ENCODE data around the gene TMEM45A.
"Not testable (repeated sequence)": the region's sequence is repeated elsewhere in the genome, so short reads cannot be mapped to it uniquely, and the experiment has no call there.

Gene TMEM45A

GRCh38 chr3:100486808-100487207 lies 5.6 kb upstream of the TMEM45A start:
- DNase-seq = no peak

DNA sequence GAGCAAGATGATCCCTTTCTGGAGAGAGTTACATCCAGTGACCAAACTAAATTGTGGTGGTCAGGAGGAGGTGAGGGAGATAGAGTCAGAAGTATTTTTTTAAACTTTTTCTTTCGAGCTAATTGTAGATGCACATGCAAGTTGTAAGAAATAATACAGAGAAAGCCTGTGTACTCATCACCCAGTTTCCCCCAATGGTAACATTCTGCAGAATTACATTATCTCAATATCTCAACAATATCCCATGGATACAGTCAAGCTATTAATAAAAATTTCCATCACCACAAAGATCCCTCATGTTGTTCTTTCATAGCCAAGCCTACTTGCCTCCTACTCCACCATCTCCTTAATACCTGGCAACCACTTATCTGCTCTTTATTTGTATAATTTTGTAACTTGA lies 3.3 kb upstream of the TMEM45A start:
- no peak for DNase-seq

- DNase-seq = no peak
Measured at GRCh38 chr3:100496711-100497261, 4.4 kb downstream of the TMEM45A start.

DNA sequence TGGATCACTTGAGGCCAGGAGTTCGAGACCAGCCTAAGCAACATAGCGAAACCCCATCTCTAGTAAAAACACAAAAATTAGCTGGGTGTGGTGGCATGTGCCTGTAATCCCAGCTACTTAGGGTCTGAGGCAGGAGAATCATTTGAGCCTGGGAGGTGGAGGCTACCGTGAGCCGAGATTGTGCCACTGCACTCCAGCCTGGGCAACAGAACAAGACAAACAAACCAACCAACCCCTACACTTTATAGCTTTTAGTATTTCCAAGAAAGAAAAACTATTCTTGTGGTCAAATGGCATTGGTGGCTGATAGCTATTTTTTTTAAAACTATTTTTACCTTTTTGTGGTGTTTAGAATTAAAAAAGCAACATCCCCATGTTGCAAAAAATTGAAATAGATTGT lies 7.2 kb downstream of the TMEM45A start:
- DNase-seq = no peak

- no peak for DNase-seq
Measured at GRCh38 chr3:100500320-100500880, 8.0 kb downstream of the TMEM45A start.

DNA sequence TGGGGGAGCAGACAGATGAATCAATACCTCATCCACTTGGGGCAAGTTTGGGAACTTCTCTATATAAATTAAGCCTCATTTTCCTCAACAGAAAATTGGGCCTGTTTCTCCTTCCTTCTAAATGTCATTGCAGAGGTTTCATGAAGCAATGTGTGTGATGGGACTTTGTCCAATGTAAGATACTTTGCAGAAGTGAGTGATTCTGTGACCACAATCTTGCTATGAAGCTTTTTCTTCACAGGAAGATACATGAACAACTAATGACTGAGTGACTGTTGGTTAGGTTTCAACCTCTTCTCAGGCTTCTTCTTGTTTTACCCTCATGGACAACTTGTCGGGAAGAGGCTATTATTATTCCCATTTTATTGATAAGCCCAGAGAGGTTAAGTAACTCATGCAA lies 11.0 kb downstream of the TMEM45A start:
- no peak for DNase-seq

- DNase-seq = no peak
Measured at GRCh38 chr3:100506355-100506754, 13.9 kb downstream of the TMEM45A start.

- not testable (repeated sequence) for DNase-seq
Measured at GRCh38 chr3:100509818-100510217, 17.4 kb downstream of the TMEM45A start.

- DNase-seq = no peak
Measured at GRCh38 chr3:100516232-100516631, 23.8 kb downstream of the TMEM45A start.

DNA sequence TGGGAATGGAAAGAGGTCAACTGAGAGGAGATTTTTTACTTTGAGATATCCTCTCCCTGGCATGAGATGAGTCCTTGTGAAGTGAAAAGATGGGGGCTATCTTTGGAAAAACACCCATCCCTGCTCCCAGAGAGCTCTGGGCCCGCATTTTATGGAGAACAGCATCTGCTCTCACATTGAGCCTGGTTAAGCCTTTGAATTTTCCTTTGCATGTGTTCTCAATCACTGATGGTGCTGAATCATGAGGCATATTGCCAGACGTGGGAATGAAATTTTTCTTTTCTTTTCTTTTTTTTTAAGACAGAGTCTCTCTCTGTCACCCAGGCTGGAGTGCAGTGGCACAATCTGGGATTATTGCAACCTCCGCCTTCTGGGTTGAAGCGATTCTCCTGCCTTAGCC lies 24.4 kb downstream of the TMEM45A start:
- DNase-seq = no peak

- no peak for DNase-seq
Measured at GRCh38 chr3:100517276-100517675, 24.9 kb downstream of the TMEM45A start.

DNA sequence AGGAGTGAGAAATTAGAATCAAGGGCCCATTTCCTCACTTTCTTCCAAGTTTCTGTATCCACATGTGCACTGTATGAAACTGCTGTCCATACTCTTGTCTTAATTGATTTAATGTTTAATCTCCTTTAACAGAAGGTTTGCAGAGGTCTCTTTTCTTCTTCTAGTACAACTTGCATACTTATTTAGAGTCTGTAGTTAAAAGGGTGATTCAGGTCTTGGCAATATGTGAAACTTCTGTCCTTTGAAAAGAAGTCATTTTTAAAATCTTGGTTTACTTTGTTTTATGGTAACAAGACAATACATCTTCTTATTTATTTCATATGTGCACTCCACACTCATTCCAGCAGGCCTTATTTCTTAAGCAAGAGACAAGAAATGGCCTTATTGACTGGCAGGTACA lies 25.8 kb downstream of the TMEM45A start:
- DNase-seq = no peak

GRCh38 chr3:100518983-100519382 lies 26.6 kb downstream of the TMEM45A start:
- no peak for DNase-seq

DNA sequence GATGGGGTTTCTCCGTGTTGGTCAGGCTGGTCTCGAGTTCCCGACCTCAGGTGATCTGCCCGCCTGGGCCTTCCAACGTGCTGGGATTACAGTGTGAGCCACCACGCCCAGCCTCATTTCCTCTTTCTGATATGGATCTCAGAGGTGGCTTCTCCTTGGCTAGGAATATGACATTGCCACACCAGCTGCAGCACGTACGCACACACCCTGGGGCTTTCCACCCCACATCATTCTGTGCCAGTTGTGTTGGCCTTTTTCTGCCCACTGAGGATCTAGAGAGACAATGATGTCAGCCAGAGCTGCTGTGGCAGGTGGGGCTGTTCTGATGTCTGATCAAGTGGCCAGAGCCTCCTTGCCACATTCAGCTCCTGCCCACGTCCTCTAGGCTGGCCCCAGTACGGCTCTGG lies 29.0 kb downstream of the TMEM45A start:
- DNase-seq = no peak

GRCh38 chr3:100522125-100522524 lies 29.7 kb downstream of the TMEM45A start:
- DNase-seq = no peak

GRCh38 chr3:100523050-100523760 lies 30.8 kb downstream of the TMEM45A start:
- no peak for DNase-seq

GRCh38 chr3:100525753-100526612 lies 33.6 kb downstream of the TMEM45A start:
- DNase-seq = no peak

DNA sequence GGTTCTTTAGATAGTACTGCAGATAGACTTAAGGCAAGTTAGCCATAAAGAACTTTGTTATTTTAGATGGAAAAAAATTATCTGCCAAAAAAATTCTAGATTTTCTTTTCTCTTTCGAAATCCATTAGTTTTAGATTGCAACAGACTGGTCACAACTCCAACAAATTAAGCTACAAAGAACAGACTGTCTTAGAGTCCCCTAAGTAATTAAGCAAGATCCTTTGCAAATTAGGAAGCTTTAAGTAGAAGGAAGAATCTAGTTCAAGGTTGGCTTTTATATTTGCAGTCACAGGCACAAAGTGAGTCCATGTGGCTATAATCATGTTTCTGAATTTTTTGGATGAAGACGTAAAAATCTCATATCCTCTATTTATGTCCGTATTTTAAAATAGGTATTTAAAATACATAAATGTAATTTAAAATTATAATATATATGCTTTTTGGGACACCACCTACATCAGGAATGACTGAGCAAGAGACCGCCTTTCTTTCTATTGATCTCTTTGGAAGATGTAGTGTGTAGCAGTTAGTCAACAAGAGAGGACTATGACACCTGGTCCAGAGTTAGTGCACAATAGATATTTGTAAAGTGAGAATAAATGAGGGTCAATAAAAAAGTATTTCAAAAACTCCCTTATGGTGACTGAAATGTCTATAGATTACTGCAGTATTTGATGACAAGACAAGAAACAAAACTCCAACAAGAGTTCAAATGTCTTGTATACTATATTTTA lies 34.4 kb downstream of the TMEM45A start:
- no peak for DNase-seq

DNA sequence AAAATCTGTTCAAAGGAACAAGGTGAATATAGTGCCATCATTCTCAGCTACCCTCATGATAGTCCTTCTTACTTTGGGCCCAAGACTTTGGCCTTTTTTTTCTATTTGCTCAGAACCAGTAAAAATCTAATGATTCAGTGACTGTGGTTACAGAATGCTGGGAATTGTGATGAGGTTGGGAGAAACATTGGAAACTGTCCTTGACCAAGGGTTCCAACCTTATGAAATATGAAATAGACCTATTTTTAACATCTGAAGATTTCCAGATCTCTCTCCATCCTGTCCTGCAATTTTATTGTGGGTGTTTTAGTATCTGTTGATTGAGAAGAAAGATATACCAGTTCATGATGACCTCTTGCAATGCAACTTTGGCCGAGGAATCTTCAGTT lies 34.9 kb downstream of the TMEM45A start:
- DNase-seq = no peak

GRCh38 chr3:100531093-100531492 lies 38.7 kb downstream of the TMEM45A start:
- no peak for DNase-seq

DNA sequence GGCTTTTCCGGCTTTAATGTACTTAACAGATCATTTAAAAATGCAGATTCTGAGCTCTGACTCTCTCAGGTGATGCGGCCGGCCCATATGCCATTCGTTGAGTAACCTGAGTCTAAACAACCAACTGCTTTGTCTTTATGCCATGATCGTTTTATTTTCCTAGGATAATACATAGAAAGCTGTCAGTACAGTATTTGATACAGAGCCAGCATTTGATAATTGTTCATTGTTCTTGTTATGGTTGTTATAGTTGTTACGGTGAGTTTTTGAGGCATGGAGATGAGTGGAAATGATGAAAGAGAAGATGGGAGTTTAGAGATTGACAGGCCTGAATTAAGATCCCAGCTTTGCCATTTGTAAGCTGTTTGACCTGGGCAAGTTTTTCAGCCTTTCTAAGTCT lies 40.0 kb downstream of the TMEM45A start:
- no peak for DNase-seq

DNA sequence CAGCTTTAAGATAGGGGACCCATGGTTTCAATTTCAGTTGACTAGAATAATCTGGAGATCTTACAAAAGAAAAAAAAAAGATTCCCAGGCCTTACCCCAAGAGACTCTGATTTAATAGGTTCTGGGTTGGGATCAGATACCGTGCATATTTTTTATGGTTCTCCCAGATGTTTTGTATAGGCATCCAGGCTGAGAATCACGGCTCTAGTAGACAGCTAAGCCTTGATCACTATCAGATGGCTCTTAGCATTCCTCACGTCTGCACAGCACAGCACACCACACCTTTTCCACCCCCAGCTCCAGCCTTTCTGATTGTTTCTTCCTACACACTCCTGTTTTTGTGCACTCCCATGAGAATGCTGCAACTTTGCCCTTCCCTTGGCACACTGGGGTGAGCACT lies 40.8 kb downstream of the TMEM45A start:
- DNase-seq = no peak

DNA sequence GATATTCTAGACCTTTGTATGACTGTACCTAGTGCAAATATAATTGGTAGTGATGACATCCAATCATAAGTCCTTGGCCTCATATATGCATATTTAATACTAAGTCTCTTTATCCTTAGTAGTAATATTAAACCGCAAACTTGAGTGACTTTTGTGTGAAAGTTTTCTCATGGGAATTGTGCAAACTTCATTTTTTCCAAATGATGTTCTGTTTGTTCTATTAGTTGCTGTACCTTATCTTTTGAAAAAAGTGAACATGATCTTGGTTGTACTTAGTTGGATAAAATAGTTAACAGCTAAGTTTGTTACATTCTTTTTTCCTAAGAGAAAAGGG lies 43.2 kb downstream of the TMEM45A start:
- DNase-seq = no peak

Measured in NCI-H2107 (cell line).